HTR-8/SVneo (cell line): ENCODE results near the gene ATXN2L.

Source experiments
- DNase-seq: peaks from one replicate; pipeline ENCODE4 v3.0.0; 2011; ENCODE audit warnings: low spot score, mixed read lengths; ENCODE audit not compliant: insufficient read length
- FAIRE-seq: peaks from 2 replicates; lab custom pipeline; 2011; peaks lifted over from hg19 to GRCh38; lab: Jason Lieb, UNC

The ATXN2L gene

DNA sequence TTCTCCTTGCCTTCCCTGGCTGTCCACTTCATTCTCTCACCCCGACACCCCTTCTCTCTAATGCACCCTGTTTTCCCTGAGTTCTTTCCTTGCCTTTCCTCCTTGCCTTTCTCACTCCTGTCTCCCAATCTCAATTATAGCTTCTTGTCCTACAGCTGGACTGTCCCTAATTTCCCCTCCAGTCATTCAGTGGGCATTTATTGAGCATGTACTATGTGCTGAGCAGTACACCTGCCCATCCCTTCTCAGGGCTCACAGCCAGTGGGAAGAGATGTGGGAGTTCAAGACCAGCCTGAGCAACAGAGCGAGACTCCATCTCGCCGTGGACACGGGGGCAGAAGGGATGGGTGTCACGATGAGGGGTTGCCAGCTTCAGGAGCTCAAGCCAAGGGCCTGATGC, 61.2 kb downstream of the ATXN2L start:
- FAIRE-seq (no peak), DNase-seq (no peak)
